ENCODE results near the gene MMP17.
"Not testable (repeated sequence)": the region's sequence is repeated elsewhere in the genome, so short reads cannot be mapped to it uniquely, and the experiment has no call there.

MMP17 gene

GRCh38 chr12:131862994-131863710 is 35.0 kb downstream of the MMP17 start:
- in situ Hi-C loops (cut with MboI; ENCODE audit: low sequenced_read_pairs), result no loop called here

GRCh38 chr12:131863711-131864396 is 35.7 kb downstream of the MMP17 start:
- in situ Hi-C loops (cut with MboI; ENCODE audit: low sequenced_read_pairs), result no loop called here

- in situ Hi-C loops (cut with MboI; ENCODE audit: low sequenced_read_pairs), result no loop called here
Observed at GRCh38 chr12:131864469-131864868, 36.3 kb downstream of the MMP17 start.

GRCh38 chr12:131865180-131865875 is 37.1 kb downstream of the MMP17 start:
- in situ Hi-C loops (cut with MboI; ENCODE audit: low sequenced_read_pairs), result no loop called here

GRCh38 chr12:131867471-131867870 is 39.3 kb downstream of the MMP17 start:
- in situ Hi-C loops (cut with MboI; ENCODE audit: low sequenced_read_pairs), result no loop called here

GRCh38 chr12:131867891-131868675 is 39.9 kb downstream of the MMP17 start:
- in situ Hi-C loops (cut with MboI; ENCODE audit: low sequenced_read_pairs), result no loop called here

- in situ Hi-C loops (cut with MboI; ENCODE audit: low sequenced_read_pairs), result no loop called here
Observed at GRCh38 chr12:131869871-131870418, 41.8 kb downstream of the MMP17 start.

- in situ Hi-C loops (cut with MboI; ENCODE audit: low sequenced_read_pairs), result no loop called here
Observed at GRCh38 chr12:131871677-131872076, 43.5 kb downstream of the MMP17 start.

- in situ Hi-C loops (cut with MboI; ENCODE audit: low sequenced_read_pairs), result no loop called here
Observed at GRCh38 chr12:131872154-131873051, 44.2 kb downstream of the MMP17 start.

- in situ Hi-C loops (cut with MboI; ENCODE audit: low sequenced_read_pairs), result no loop called here
Observed at GRCh38 chr12:131873293-131873692, 45.1 kb downstream of the MMP17 start.

GRCh38 chr12:131874972-131875371 is 46.8 kb downstream of the MMP17 start:
- in situ Hi-C loops (cut with MboI; ENCODE audit: low sequenced_read_pairs), result not testable (repeated sequence)

GRCh38 chr12:131877216-131877615 is 49.0 kb downstream of the MMP17 start:
- in situ Hi-C loops (cut with MboI; ENCODE audit: low sequenced_read_pairs), result not testable (repeated sequence)

GRCh38 chr12:131878436-131878835 is 50.2 kb downstream of the MMP17 start:
- in situ Hi-C loops (cut with MboI; ENCODE audit: low sequenced_read_pairs), result not testable (repeated sequence)

- in situ Hi-C loops (cut with MboI; ENCODE audit: low sequenced_read_pairs), result no loop called here
Observed at GRCh38 chr12:131882804-131883520, 54.8 kb downstream of the MMP17 start.

- in situ Hi-C loops (cut with MboI; ENCODE audit: low sequenced_read_pairs), result no loop called here
Observed at GRCh38 chr12:131883521-131883900, 55.3 kb downstream of the MMP17 start.

GRCh38 chr12:131885076-131885475 is 56.9 kb downstream of the MMP17 start:
- in situ Hi-C loops (cut with MboI; ENCODE audit: low sequenced_read_pairs), result not testable (repeated sequence)

GRCh38 chr12:131885543-131886057 is 57.4 kb downstream of the MMP17 start:
- in situ Hi-C loops (cut with MboI; ENCODE audit: low sequenced_read_pairs), result no loop called here

- in situ Hi-C loops (cut with MboI; ENCODE audit: low sequenced_read_pairs), result not testable (repeated sequence)
Observed at GRCh38 chr12:131891722-131892121, 63.5 kb downstream of the MMP17 start.

All from HL-60/S4 treated with retinoic acid at 250 ng/mL for 4 days and 3 days (cell line).